Progenitor cell of endocrine pancreas (in vitro differentiated cells): ENCODE measurements around the gene NFIL3. TPM values are rescaled to one million over a fixed set of nuclear protein-coding genes. Genes with fewer than 3 reads are reported as not detected.
"Not testable (repeated sequence)": the region's sequence is repeated elsewhere in the genome, so short reads cannot be mapped to it uniquely, and the experiment has no call there.

Source experiments
- DNase-seq: peaks from one replicate; pipeline ENCODE4 v3.0.0; 2021; ENCODE audit warnings: low spot score; ENCODE audit not compliant: unreplicated experiment
- H3K27ac Mint-ChIP-seq: 2 replicates; pipeline ENCODE4 v1.8.0; 2021; ENCODE audit warnings: mild to moderate bottlenecking, moderate library complexity, mixed read lengths
- H3K27me3 Mint-ChIP-seq: 2 replicates; pipeline ENCODE4 v1.8.0; 2021; ENCODE audit warnings: mixed read lengths
- H3K36me3 Mint-ChIP-seq: 2 replicates; pipeline ENCODE4 v1.8.0; 2022; ENCODE audit warnings: mixed read lengths; ENCODE audit not compliant: insufficient read depth
- H3K4me1 Mint-ChIP-seq: 2 replicates; pipeline ENCODE4 v1.8.0; 2021; ENCODE audit warnings: low read depth, mixed read lengths
- H3K4me3 Mint-ChIP-seq: 2 replicates; pipeline ENCODE4 v1.8.0; 2021; ENCODE audit warnings: low read depth, mild to moderate bottlenecking, moderate library complexity, mixed read lengths
- H3K9me3 Mint-ChIP-seq: 2 replicates; pipeline ENCODE4 v1.8.0; 2021; ENCODE audit warnings: low read depth, mixed read lengths
- long read RNA-seq: library from polyadenylated mRNA; unstranded; transcript quantifications from one replicate; pipeline ENCODE4 v2.0.0, GENCODE V29; 2020
- total RNA-seq: library from RNA; stranded (reverse); gene quantifications from 2 replicates; pipeline ENCODE4 v1.2.1, GENCODE V29; 2021
- TF ChIP-seq, protein P1 (sequence below): fragments of 200-600 bp; sonication (generic); IDR thresholded peaks from one replicate; pipeline ENCODE4 v1.5.0; 2021; ENCODE audit warnings: antibody characterized with exemption, mild to moderate bottlenecking; ENCODE audit not compliant: unreplicated experiment

The NFIL3 gene, protein sequence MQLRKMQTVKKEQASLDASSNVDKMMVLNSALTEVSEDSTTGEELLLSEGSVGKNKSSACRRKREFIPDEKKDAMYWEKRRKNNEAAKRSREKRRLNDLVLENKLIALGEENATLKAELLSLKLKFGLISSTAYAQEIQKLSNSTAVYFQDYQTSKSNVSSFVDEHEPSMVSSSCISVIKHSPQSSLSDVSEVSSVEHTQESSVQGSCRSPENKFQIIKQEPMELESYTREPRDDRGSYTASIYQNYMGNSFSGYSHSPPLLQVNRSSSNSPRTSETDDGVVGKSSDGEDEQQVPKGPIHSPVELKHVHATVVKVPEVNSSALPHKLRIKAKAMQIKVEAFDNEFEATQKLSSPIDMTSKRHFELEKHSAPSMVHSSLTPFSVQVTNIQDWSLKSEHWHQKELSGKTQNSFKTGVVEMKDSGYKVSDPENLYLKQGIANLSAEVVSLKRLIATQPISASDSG
- total RNA-seq, result 21.7 and 22.0 TPM in 2 replicates
- long read RNA-seq, partial matches to known transcripts, result 0 of 7 reads
- long read RNA-seq, other reads (novel, unspliced or antisense), result 7 of 7 reads

GRCh38 chr9:91423785-91424402 lies at the start of gene NFIL3:
Gene NFIL3 (minus strand): TSS chr9:91423832. CDS start chr9:91410734, 13,098 bp downstream.
- no peaks in the 10 kb centered on the region for H3K9me3 Mint-ChIP-seq
- TF ChIP-seq, protein P1, sequence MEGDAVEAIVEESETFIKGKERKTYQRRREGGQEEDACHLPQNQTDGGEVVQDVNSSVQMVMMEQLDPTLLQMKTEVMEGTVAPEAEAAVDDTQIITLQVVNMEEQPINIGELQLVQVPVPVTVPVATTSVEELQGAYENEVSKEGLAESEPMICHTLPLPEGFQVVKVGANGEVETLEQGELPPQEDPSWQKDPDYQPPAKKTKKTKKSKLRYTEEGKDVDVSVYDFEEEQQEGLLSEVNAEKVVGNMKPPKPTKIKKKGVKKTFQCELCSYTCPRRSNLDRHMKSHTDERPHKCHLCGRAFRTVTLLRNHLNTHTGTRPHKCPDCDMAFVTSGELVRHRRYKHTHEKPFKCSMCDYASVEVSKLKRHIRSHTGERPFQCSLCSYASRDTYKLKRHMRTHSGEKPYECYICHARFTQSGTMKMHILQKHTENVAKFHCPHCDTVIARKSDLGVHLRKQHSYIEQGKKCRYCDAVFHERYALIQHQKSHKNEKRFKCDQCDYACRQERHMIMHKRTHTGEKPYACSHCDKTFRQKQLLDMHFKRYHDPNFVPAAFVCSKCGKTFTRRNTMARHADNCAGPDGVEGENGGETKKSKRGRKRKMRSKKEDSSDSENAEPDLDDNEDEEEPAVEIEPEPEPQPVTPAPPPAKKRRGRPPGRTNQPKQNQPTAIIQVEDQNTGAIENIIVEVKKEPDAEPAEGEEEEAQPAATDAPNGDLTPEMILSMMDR, result no peak
- DNase-seq, result peak; percentile 63
- H3K27me3 Mint-ChIP-seq, result peaks cover 30% of the 10 kb centered on the region
- peak within 1 kb of the TSS; percentile 99 for H3K27ac Mint-ChIP-seq
- H3K36me3 Mint-ChIP-seq, result no peaks in the 10 kb centered on the region
- peaks cover 34% of the 10 kb centered on the region for H3K4me1 Mint-ChIP-seq
- peak within 1 kb of the TSS; percentile 94 for H3K4me3 Mint-ChIP-seq

DNA sequence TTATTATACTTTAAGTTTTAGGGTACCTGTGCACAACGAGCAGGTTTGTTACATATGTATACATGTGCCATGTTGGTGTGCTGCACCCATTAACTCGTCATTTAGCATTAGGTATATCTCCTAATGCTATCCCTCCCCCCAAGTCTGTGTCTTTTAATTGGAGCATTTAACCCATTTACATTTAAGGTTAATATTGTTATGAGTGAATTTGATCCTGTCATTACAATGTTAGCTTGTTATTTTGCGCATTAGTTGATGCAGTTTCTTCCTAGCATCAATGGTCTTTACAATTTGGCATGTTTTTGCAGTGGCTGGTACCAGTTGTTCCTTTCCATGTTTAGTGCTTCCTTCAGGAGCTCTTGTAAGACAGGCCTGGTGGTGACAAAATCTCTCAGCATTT lies 47.9 kb upstream of the NFIL3 start:
- not testable (repeated sequence) for H3K27me3 Mint-ChIP-seq, H3K4me1 Mint-ChIP-seq, H3K27ac Mint-ChIP-seq, H3K36me3 Mint-ChIP-seq, H3K4me3 Mint-ChIP-seq, DNase-seq
- H3K9me3 Mint-ChIP-seq, result peaks cover 22% of the 10 kb centered on the region

DNA sequence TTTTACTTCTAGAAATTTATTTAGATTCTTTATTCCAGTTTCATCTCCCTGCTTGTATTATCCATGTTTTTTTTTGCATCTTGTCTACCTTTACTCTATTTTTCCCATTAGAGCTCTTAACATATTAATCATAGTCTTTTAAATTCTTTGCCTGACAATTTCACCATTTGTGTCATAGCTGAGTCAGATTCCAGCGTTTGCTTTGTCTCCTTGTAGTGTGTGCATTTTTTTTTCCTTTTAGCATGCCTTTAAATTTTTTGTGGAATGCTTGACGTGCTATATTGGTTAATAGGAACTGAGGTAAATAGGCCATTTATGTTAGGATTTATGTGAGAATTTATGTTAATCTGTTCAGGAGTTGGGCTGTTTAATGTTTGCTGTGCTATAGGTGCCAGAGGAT lies 41.8 kb upstream of the NFIL3 start:
- Mint-ChIP-seq H3K4me3 (no peak overlapping the region), H3K9me3 (peaks cover 12% of the 10 kb centered on the region), H3K27me3 (no peaks in the 10 kb centered on the region), H3K4me1 (no peaks in the 10 kb centered on the region), H3K27ac (no peak overlapping the region), H3K36me3 (no peaks in the 10 kb centered on the region)
- TF ChIP-seq, protein P1, result no peak
- no peak for DNase-seq

DNA sequence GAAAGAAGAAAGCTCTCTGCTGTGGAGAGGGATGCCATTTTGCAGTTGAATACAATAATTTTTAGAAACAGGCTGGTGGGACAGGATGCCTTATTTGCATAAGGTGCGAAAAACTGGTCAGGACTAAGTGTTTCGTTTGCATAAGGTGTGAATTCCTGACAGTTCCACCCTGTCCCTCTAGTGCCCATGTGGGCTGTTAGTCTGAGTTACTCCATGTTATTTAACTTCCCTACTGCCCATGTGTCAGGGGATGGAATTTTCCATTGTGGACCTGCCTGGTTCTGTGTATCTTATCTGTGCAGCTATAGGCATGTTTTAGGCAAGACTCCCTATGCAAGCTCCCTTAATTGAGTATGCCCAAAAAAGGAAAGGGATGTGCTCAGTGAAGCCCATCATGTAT lies 35.3 kb upstream of the NFIL3 start:
- no peak overlapping the region for H3K27ac Mint-ChIP-seq
- H3K9me3 Mint-ChIP-seq, result peaks cover 9% of the 10 kb centered on the region
- H3K36me3 Mint-ChIP-seq, result no peaks in the 10 kb centered on the region
- DNase-seq, result no peak
- peaks cover 1% of the 10 kb centered on the region for H3K4me1 Mint-ChIP-seq
- no peaks in the 10 kb centered on the region for H3K27me3 Mint-ChIP-seq
- TF ChIP-seq, protein P1, result no peak
- H3K4me3 Mint-ChIP-seq, result no peak overlapping the region

DNA sequence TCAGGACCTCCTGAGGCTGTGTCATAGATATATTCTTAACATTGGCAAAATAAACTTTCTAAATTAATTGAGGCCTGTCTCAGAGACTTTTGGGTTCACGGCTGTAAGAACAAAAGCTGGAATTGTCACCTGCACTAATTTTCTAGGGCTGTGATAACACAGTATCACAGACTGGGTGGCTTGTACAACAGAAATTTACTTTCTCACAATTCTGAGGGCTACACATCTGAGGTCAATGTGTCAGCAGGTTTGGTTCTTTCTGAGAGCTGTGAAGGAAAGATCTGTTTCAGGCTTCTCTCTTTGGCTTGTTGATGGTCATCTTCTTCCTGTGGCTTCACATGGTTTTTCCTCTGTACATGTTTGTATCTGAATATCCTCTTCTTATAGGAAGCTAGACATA lies 29.2 kb upstream of the NFIL3 start:
- no peak overlapping the region for H3K27ac Mint-ChIP-seq
- TF ChIP-seq, protein P1, result no peak
- H3K36me3 Mint-ChIP-seq, result no peaks in the 10 kb centered on the region
- no peak for DNase-seq
- no peak overlapping the region for H3K4me3 Mint-ChIP-seq
- peaks cover 9% of the 10 kb centered on the region for H3K9me3 Mint-ChIP-seq
- H3K4me1 Mint-ChIP-seq, result peaks cover 1% of the 10 kb centered on the region
- no peaks in the 10 kb centered on the region for H3K27me3 Mint-ChIP-seq
